Testis (tissue), 3 donors: ENCODE measurements around the gene CLCN7. TPM values are rescaled to one million over a fixed set of nuclear protein-coding genes. Genes with fewer than 3 reads are reported as not detected.

ENCODE experiments used
- DNase-seq: peaks from one replicate; pipeline ENCODE4 v3.0.0-alpha.2; 2019
- H3K27ac ChIP-seq, 2 donors: fragments of 200-600 bp; sonication (generic); one replicate each; pipeline ENCODE4 v1.5.1; 2019
- H3K27me3 ChIP-seq: fragments of 200-600 bp; sonication (generic); one replicate; pipeline ENCODE4 v1.5.1; 2019
- H3K36me3 ChIP-seq: fragments of 200-600 bp; sonication (generic); one replicate; pipeline ENCODE4 v1.5.1; 2017; ENCODE audit warnings: low read depth; ENCODE audit errors: missing control alignments
- H3K4me1 ChIP-seq: fragments of 200-600 bp; sonication (generic); one replicate; pipeline ENCODE4 v1.5.1; 2019
- H3K4me3 ChIP-seq, 2 donors: fragments of 200-600 bp; sonication (generic); one replicate each; pipeline ENCODE4 v1.5.1; 2017 to 2019
- H3K9me3 ChIP-seq: fragments of 200-600 bp; sonication (generic); one replicate; pipeline ENCODE4 v1.5.1; 2017
- CTCF ChIP-seq, 3 experiments: fragments of 450-650 bp in 2 of 3; fragments of 200-600 bp in 1 of 3; sonication (generic) in 1 of 3; IDR thresholded peaks; one replicate each; pipeline ENCODE4 v1.5.1; 2016 to 2019; ENCODE audit warnings: antibody characterized with exemption in 3 of 3, mild to moderate bottlenecking in 2 of 3, moderate library complexity in 1 of 3
- POLR2A ChIP-seq: fragments of 450-650 bp; IDR thresholded peaks from one replicate; pipeline ENCODE4 v1.6.1; 2017; ENCODE audit warnings: antibody characterized with exemption, mild to moderate bottlenecking, moderate library complexity
- WGBS, 2 donors: methylation state at CpG; one replicate each; pipeline ENCODE4 v1.1.5; 2018; 5-methylcytosine and 5-hydroxymethylcytosine counted together
- intact Hi-C: fragments of 100-400 bp; cut with DNase I; formaldehyde crosslinking; loops from one replicate; pipeline ENCODE4 v1.15.1; 2023; ENCODE audit warnings: low total_unique reads
- polyA plus RNA-seq: library from polyadenylated mRNA; stranded (reverse); fragments of 350-450 nt; fragmentation: Illumina TruSeq; extraction: RNeasy Lipid Tissue Mini Kit (QIAGEN cat#74804); gene quantifications from one replicate; pipeline ENCODE4 v1.2.3, GENCODE V29; 2014; ENCODE audit warnings: low read depth, low replicate concordance; ENCODE audit not compliant: insufficient read depth
- total RNA-seq, 2 donors: library from RNA; depleted of rRNA; stranded (reverse); fragments of >200 nt; gene quantifications; one replicate each; pipeline ENCODE4 v1.2.3, GENCODE V29; 2016

Gene CLCN7
- total and polyA plus RNA-seq, 3 donors from 2014 or later, result 79.6 to 160 (median 152) TPM

GRCh38 chr16:1503110-1503955, 28.5 kb upstream of the CLCN7 start:
- no peak for TF ChIP-seq CTCF (IDR thresholded peaks at IDR 0.05)
- no peak for TF ChIP-seq POLR2A
- H3K4me3 ChIP-seq, result no peak overlapping the region
- intact Hi-C loops, result no loop called here
- whole genome bisulfite sequencing, 2 donors, result 95% methylated on average over 37 of the region's 37 CpGs
- H3K9me3 ChIP-seq, result no peaks in the 10 kb centered on the region
- no peaks in the 10 kb centered on the region for H3K4me1 ChIP-seq
- no peak overlapping the region for H3K27ac ChIP-seq
- H3K27me3 ChIP-seq, result no peaks in the 10 kb centered on the region
- no peak for DNase-seq
- no peaks in the 10 kb centered on the region for H3K36me3 ChIP-seq

GRCh38 chr16:1502092-1503004, 27.5 kb upstream of the CLCN7 start:
- Histone ChIP-seq H3K27me3 (no peaks in the 10 kb centered on the region), H3K27ac (no peak overlapping the region), H3K4me3 (no peak overlapping the region), H3K9me3 (no peaks in the 10 kb centered on the region), H3K4me1 (no peaks in the 10 kb centered on the region), H3K36me3 (no peaks in the 10 kb centered on the region)
- 93 to 94% methylated on average over 3 to 41 of the region's 42 CpGs for WGBS, 2 donors
- intact Hi-C loops, result no loop called here
- DNase-seq, result no peak
- TF ChIP-seq POLR2A, result no peak
- TF ChIP-seq CTCF (IDR thresholded peaks at IDR 0.05), result no peak

- TF ChIP-seq POLR2A, result no peak
- TF ChIP-seq CTCF (IDR thresholded peaks at IDR 0.05), result no peak
- 93% methylated on average over 17 to 23 of the region's 23 CpGs for WGBS, 2 donors
- no peaks in the 10 kb centered on the region for H3K27me3 ChIP-seq
- DNase-seq, result no peak
- no peaks in the 10 kb centered on the region for H3K9me3 ChIP-seq
- no peaks in the 10 kb centered on the region for H3K36me3 ChIP-seq
- no peak overlapping the region for H3K27ac ChIP-seq
- intact Hi-C loops, result no loop called here
- no peak overlapping the region for H3K4me3 ChIP-seq
- H3K4me1 ChIP-seq, result no peaks in the 10 kb centered on the region
These were observed 26.8 kb upstream of the CLCN7 start for GRCh38 chr16:1501630-1502029.

- no peaks in the 10 kb centered on the region for H3K36me3 ChIP-seq
- intact Hi-C loops, result no loop called here
- no peak overlapping the region for H3K4me3 ChIP-seq
- H3K9me3 ChIP-seq, result no peaks in the 10 kb centered on the region
- no peak overlapping the region for H3K27ac ChIP-seq
- DNase-seq, result no peak
- TF ChIP-seq POLR2A (no peak), CTCF (IDR thresholded peaks at IDR 0.05) (no peak)
- no peaks in the 10 kb centered on the region for H3K4me1 ChIP-seq
- WGBS, 2 donors, result 91 to 94% methylated on average over 35 to 40 of the region's 44 CpGs
- H3K27me3 ChIP-seq, result no peaks in the 10 kb centered on the region
These were observed 25.8 kb upstream of the CLCN7 start for GRCh38 chr16:1500465-1501150.
